Liver (tissue), 9 donors: Measurements from ENCODE around the gene CDH13. TPM values are rescaled to one million over a fixed set of nuclear protein-coding genes. Genes with fewer than 3 reads are reported as not detected.

Experiments used
- DNase-seq: peaks from one replicate; pipeline ENCODE4 v3.0.0-alpha.2; 2017; ENCODE audit warnings: low spot score
- H3K27ac ChIP-seq, 2 donors: one replicate each; pipeline ENCODE4 v1.7.0; 2013; ENCODE audit warnings: inconsistent platforms in 2 of 2, low read length in 2 of 2, control low read depth in 1 of 2, low read depth in 1 of 2, mild to moderate bottlenecking in 1 of 2
- H3K27me3 ChIP-seq, 4 donors: one replicate each; pipeline versions ENCODE4 v1.6.1 to v1.7.0; 2013; ENCODE audit warnings: low read length in 3 of 4, inconsistent platforms in 1 of 4, mild to moderate bottlenecking in 1 of 4, moderate library complexity in 1 of 4; ENCODE audit not compliant: control insufficient read depth in 4 of 4, insufficient read depth in 4 of 4
- H3K36me3 ChIP-seq, 4 donors: one replicate each; pipeline versions ENCODE4 v1.6.1 to v1.7.0; 2013; ENCODE audit warnings: low read length in 3 of 4, mild to moderate bottlenecking in 3 of 4, low read depth in 1 of 4, moderate library complexity in 1 of 4; ENCODE audit not compliant: control insufficient read depth in 4 of 4, insufficient read depth in 3 of 4
- H3K4me1 ChIP-seq, 4 donors: one replicate each; pipeline versions ENCODE4 v1.6.1 to v1.7.0; 2013; ENCODE audit warnings: low read length in 3 of 4, mild to moderate bottlenecking in 3 of 4, moderate library complexity in 1 of 4; ENCODE audit not compliant: control insufficient read depth in 4 of 4, insufficient read depth in 4 of 4
- H3K4me3 ChIP-seq, 3 donors: one replicate each; pipeline versions ENCODE4 v1.6.1 to v1.7.0; 2013; ENCODE audit warnings: low read length in 3 of 3, control low read depth in 1 of 3, low read depth in 1 of 3, mild to moderate bottlenecking in 1 of 3
- H3K9ac ChIP-seq, 2 donors: one replicate each; pipeline ENCODE4 v1.7.0; 2013; ENCODE audit warnings: low read length in 2 of 2, mild to moderate bottlenecking in 2 of 2, moderate library complexity in 2 of 2, control low read depth in 1 of 2, low read depth in 1 of 2
- H3K9me3 ChIP-seq, 4 donors: one replicate each; pipeline versions ENCODE4 v1.6.1 to v1.7.0; 2013; ENCODE audit warnings: low read length in 3 of 4; ENCODE audit not compliant: control insufficient read depth in 4 of 4
- EGR1 ChIP-seq, 2 donors: IDR thresholded peaks; 2 replicates each; pipeline ENCODE4 v1.6.1; 2016 to 2018; ENCODE audit warnings: antibody characterized with exemption in 2 of 2, low read depth in 2 of 2
- FOXA1 ChIP-seq: IDR thresholded peaks from 2 replicates; pipeline ENCODE4 v1.6.1; 2016; ENCODE audit warnings: antibody characterized with exemption
- FOXA2 ChIP-seq: IDR thresholded peaks from 2 replicates; pipeline ENCODE4 v1.6.1; 2016; ENCODE audit warnings: antibody characterized with exemption
- GABPA ChIP-seq, 2 donors: IDR thresholded peaks in 1 of 2; conservative IDR thresholded peaks in 1 of 2; 2 replicates each; pipeline ENCODE4 v1.6.1; 2016; ENCODE audit warnings: antibody characterized with exemption in 2 of 2, mild to moderate bottlenecking in 1 of 2, moderate library complexity in 1 of 2
- HNF4A ChIP-seq, 2 donors: conservative IDR thresholded peaks; 2 replicates each; pipeline ENCODE4 v1.6.1; 2016; ENCODE audit warnings: antibody characterized with exemption in 2 of 2, mild to moderate bottlenecking in 2 of 2
- HNF4G ChIP-seq: IDR thresholded peaks from 2 replicates; pipeline ENCODE4 v1.6.1; 2016; ENCODE audit warnings: antibody characterized with exemption
- JUND ChIP-seq, 2 donors: IDR thresholded peaks; 2 replicates each; pipeline ENCODE4 v1.6.1; 2016; ENCODE audit warnings: antibody characterized with exemption in 2 of 2
- NR2F2 ChIP-seq: IDR thresholded peaks from 2 replicates; pipeline ENCODE4 v1.6.1; 2016; ENCODE audit warnings: antibody characterized with exemption
- RAD21 ChIP-seq, 2 donors: IDR thresholded peaks; 2 replicates each; pipeline ENCODE4 v1.6.1; 2016; ENCODE audit warnings: antibody characterized with exemption in 2 of 2, mild to moderate bottlenecking in 2 of 2
- REST ChIP-seq: IDR thresholded peaks from 2 replicates; pipeline ENCODE4 v1.6.1; 2016; ENCODE audit warnings: antibody characterized with exemption, mild to moderate bottlenecking
- RXRA ChIP-seq, 2 donors: IDR thresholded peaks; 2 replicates each; pipeline ENCODE4 v1.6.1; 2017 to 2018; ENCODE audit warnings: antibody characterized with exemption in 2 of 2, mild to moderate bottlenecking in 1 of 2
- SP1 ChIP-seq: IDR thresholded peaks from 2 replicates; pipeline ENCODE4 v1.6.1; 2018; ENCODE audit warnings: antibody characterized with exemption, mild to moderate bottlenecking
- TAF1 ChIP-seq: conservative IDR thresholded peaks from 2 replicates; pipeline ENCODE4 v1.6.1; 2016; ENCODE audit warnings: antibody characterized with exemption, mild to moderate bottlenecking
- YY1 ChIP-seq: IDR thresholded peaks from 2 replicates; pipeline ENCODE4 v1.6.1; 2016; ENCODE audit warnings: antibody characterized with exemption, mild to moderate bottlenecking
- ZBTB33 ChIP-seq: IDR thresholded peaks from 2 replicates; pipeline ENCODE4 v1.6.1; 2016; ENCODE audit warnings: antibody characterized with exemption
- WGBS: extraction: QIAGEN DNeasy Blood & Tissue Kit; methylation state at CpG from one replicate; pipeline ENCODE4 v1.1.7; 2013; 5-methylcytosine and 5-hydroxymethylcytosine counted together
- polyA plus RNA-seq, 2 donors: library from polyadenylated mRNA; stranded (reverse) in 1 of 2; unstranded in 1 of 2; fragments of 200-250 nt in 1 of 2; fragments of >200 nt in 1 of 2; fragmentation: Nextera tagmentation in 1 of 2; extraction: Ambion mirVana in 1 of 2; gene quantifications; one replicate each; pipeline versions ENCODE4 v1.2.1 to v1.2.3, GENCODE V29; 2013 to 2015
- total RNA-seq, 2 donors: library from RNA; depleted of rRNA; stranded (reverse); fragments of >200 nt; gene quantifications; one replicate each; pipeline ENCODE4 v1.2.3, GENCODE V29; 2014
- TF ChIP-seq, protein P1 (sequence below): fragments of 150-350 bp; IDR thresholded peaks from 2 replicates; pipeline ENCODE4 v1.5.1; 2017; ENCODE audit warnings: improper control_type of control experiment, low read depth, low read length; ENCODE audit not compliant: missing input control
- TF ChIP-seq, protein P2 (sequence below): IDR thresholded peaks from 2 replicates; pipeline ENCODE4 v1.6.1; 2016; ENCODE audit warnings: antibody characterized with exemption
- TF ChIP-seq, protein P3 (sequence below): IDR thresholded peaks from 2 replicates; pipeline ENCODE4 v1.6.1; 2016; ENCODE audit warnings: antibody characterized with exemption
- donor health status: healthy.
- donor health status: healthy.
- donor health status: healthy.
- donor health status: healthy.
- donor health status: healthy.

The CDH13 gene
- total and polyA plus RNA-seq, 4 donors, result 0.21 to 1.5 (median 0.58) TPM

GRCh38 chr16:83273504-83274173, 646.9 kb downstream of the CDH13 start (continued):
- TF ChIP-seq, protein P1, sequence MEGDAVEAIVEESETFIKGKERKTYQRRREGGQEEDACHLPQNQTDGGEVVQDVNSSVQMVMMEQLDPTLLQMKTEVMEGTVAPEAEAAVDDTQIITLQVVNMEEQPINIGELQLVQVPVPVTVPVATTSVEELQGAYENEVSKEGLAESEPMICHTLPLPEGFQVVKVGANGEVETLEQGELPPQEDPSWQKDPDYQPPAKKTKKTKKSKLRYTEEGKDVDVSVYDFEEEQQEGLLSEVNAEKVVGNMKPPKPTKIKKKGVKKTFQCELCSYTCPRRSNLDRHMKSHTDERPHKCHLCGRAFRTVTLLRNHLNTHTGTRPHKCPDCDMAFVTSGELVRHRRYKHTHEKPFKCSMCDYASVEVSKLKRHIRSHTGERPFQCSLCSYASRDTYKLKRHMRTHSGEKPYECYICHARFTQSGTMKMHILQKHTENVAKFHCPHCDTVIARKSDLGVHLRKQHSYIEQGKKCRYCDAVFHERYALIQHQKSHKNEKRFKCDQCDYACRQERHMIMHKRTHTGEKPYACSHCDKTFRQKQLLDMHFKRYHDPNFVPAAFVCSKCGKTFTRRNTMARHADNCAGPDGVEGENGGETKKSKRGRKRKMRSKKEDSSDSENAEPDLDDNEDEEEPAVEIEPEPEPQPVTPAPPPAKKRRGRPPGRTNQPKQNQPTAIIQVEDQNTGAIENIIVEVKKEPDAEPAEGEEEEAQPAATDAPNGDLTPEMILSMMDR, result no peak
- TF ChIP-seq FOXA1 (no peak), FOXA2 (no peak), NR2F2 (no peak), HNF4A (conservative IDR thresholded peaks at IDR 0.05) (no peak)
- TF ChIP-seq, protein P2, sequence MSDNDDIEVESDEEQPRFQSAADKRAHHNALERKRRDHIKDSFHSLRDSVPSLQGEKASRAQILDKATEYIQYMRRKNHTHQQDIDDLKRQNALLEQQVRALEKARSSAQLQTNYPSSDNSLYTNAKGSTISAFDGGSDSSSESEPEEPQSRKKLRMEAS, result no peak
- TF ChIP-seq, protein P3, sequence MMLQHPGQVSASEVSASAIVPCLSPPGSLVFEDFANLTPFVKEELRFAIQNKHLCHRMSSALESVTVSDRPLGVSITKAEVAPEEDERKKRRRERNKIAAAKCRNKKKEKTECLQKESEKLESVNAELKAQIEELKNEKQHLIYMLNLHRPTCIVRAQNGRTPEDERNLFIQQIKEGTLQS, result no peak

DNA sequence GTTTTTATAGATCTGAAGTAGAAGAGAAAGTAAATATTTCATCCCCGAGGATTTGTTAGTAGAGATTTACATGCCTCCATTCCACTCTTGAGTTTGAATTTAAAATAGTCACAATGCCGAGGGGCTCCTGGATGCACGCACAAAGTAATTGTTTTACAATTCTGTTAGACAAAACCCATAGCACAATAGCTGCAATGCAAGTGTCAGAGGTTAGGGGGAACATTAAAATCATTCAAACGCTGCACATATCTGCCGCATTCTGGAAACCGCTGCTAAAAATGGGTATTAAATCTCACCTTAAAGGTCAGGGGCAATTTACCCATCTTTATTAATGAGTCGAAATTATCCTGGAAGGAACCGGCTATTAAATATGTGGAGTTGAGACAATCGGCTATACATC, 652.5 kb downstream of the CDH13 start:
- Histone ChIP-seq H3K9ac (no peak overlapping the region), H3K4me1 (no peaks in the 10 kb centered on the region), H3K9me3 (no peaks in the 10 kb centered on the region), H3K27me3 (peaks cover 0 to 3% (median 0%) of the 10 kb centered on the region in 4 donors), H3K27ac (no peak overlapping the region), H3K36me3 (no peaks in the 10 kb centered on the region), H3K4me3 (no peak overlapping the region)
- TF ChIP-seq GABPA (IDR thresholded peaks at IDR 0.05 in 1 of 2, conservative IDR thresholded peaks at IDR 0.05 in 1 of 2) (no peak), FOXA1 (no peak), RAD21 (IDR thresholded peaks at IDR 0.05) (no peak), JUND (IDR thresholded peaks at IDR 0.05) (no peak), SP1 (no peak), HNF4G (no peak), FOXA2 (no peak), REST (no peak), EGR1 (IDR thresholded peaks at IDR 0.05; ENCODE audit: low read depth in 2 of 2) (no peak), NR2F2 (no peak), YY1 (no peak), HNF4A (conservative IDR thresholded peaks at IDR 0.05) (no peak), RXRA (IDR thresholded peaks at IDR 0.05) (no peak), ZBTB33 (no peak), TAF1 (no peak)
- TF ChIP-seq, protein P2, result no peak
- TF ChIP-seq, protein P1, result no peak
- TF ChIP-seq, protein P3, result no peak
- WGBS, result 84% methylated on average over 9 of the region's 9 CpGs
- DNase-seq, result no peak
